ENCODE data around the gene EYA4.

DNA sequence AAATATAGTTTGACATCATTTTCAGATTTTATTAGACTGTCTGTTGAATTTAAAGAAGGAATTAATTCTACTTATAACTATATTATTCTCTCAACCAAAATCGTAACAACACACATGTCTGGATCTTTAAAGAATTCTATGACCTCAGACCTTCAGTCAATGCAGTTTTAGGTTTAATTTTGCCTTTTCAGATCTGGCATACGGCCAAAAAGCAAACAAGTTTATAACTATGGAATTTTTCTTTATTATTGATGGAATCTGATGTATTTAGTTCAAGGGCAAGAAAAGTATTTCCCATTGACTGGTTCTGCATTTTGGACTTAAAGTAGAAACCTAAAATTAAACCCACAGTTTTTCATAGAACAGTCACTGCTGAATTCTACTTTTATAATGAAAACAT is 233.4 kb downstream of the EYA4 start:
- TF ChIP-seq EZH2 (IDR thresholded peaks at IDR 0.05): no peak
- no peak for TF ChIP-seq POLR2AphosphoS5 (IDR thresholded peaks at IDR 0.05; ENCODE audit: borderline replicate concordance, low read depth, low read length)

Data from SK-N-MC (cell line).